ENCODE results near the gene NHERF2. TPM values are rescaled to one million over a fixed set of nuclear protein-coding genes. Genes with fewer than 3 reads are reported as not detected.

NHERF2 gene
- total and polyA plus RNA-seq, 2 experiments from 2014 or later = 12.0 to 16.5 TPM

DNA sequence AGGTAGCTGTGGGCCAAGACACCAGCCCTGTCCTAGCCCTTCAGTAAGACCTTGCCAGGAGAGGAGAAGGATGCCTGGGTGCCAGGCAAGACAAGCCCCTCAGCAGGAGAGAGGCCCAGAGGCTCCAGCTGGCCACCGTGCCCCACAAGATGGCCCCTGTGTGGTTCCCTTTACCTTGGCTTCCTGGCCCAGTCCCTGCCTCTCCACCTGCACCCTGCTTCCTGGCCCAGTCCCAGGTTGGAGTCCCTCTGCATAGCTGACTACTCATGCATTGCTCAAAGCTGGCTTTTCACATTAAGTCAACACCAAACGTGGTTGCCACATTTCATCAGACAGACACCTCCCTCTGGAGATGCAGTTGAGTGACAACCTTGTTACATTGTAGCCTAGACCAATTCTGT is 33.0 kb upstream of the NHERF2 start:
- ATAC-seq (no peak), DNase-seq (ENCODE audit: low spot score) (no peak)
- H3K27ac Mint-ChIP-seq = no peak overlapping the region
- peaks cover 12% of the 10 kb centered on the region for H3K4me1 Mint-ChIP-seq
- Histone ChIP-seq H3K4me2 (peak overlapping the region; percentile 88; the same call in 1 of the 2 replicates), H3K36me3 (ENCODE audit: insufficient read depth) (no peaks in the 10 kb centered on the region; the same call in 1 of the 2 replicates), H4K20me1 (replicated peaks; ENCODE audit: insufficient read depth) (no peaks in the 10 kb centered on the region; the same call in 1 of the 2 replicates), H3K79me2 (replicated peaks; ENCODE audit: insufficient read depth) (peaks cover 4% of the 10 kb centered on the region; the same call in 1 of the 2 replicates), H2AFZ (no peak overlapping the region), H3K27ac (ENCODE audit: low read depth) (no peak overlapping the region), H3F3A (replicated peaks; ENCODE audit: low read depth) (peaks cover 16% of the 10 kb centered on the region), H3K4me3 (0 out of 2 replicates have a peak overlapping the region, but pooled peaks have one; percentile 69), H3K4me1 (ENCODE audit: insufficient read depth) (peaks cover 7% of the 10 kb centered on the region; the same call in 1 of the 2 replicates), H3K27me3 (ENCODE audit: insufficient read depth) (peaks cover 23% of the 10 kb centered on the region), H3K9me2 (ENCODE audit: insufficient read depth) (no peaks in the 10 kb centered on the region)
- no peaks in the 10 kb centered on the region for H3K9me3 Mint-ChIP-seq
- TF ChIP-seq ZNF331 (CRISPR knock-in tag; IDR thresholded peaks at IDR 0.05; ENCODE audit: low read depth) = no peak
- TF ChIP-seq POLR2AphosphoS5 (IDR thresholded peaks at IDR 0.05; ENCODE audit: low read depth) = no peak
- TF ChIP-seq JUNB (IDR thresholded peaks at IDR 0.05; ENCODE audit: unreplicated experiment) = no peak
- no peak for TF ChIP-seq CREB1 (CRISPR knock-in tag; IDR thresholded peaks at IDR 0.05; ENCODE audit: low read depth)
- no peak for TF ChIP-seq ZNF114 (CRISPR knock-in tag; IDR thresholded peaks at IDR 0.05)
- TF ChIP-seq, protein P1, sequence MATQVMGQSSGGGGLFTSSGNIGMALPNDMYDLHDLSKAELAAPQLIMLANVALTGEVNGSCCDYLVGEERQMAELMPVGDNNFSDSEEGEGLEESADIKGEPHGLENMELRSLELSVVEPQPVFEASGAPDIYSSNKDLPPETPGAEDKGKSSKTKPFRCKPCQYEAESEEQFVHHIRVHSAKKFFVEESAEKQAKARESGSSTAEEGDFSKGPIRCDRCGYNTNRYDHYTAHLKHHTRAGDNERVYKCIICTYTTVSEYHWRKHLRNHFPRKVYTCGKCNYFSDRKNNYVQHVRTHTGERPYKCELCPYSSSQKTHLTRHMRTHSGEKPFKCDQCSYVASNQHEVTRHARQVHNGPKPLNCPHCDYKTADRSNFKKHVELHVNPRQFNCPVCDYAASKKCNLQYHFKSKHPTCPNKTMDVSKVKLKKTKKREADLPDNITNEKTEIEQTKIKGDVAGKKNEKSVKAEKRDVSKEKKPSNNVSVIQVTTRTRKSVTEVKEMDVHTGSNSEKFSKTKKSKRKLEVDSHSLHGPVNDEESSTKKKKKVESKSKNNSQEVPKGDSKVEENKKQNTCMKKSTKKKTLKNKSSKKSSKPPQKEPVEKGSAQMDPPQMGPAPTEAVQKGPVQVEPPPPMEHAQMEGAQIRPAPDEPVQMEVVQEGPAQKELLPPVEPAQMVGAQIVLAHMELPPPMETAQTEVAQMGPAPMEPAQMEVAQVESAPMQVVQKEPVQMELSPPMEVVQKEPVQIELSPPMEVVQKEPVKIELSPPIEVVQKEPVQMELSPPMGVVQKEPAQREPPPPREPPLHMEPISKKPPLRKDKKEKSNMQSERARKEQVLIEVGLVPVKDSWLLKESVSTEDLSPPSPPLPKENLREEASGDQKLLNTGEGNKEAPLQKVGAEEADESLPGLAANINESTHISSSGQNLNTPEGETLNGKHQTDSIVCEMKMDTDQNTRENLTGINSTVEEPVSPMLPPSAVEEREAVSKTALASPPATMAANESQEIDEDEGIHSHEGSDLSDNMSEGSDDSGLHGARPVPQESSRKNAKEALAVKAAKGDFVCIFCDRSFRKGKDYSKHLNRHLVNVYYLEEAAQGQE (IDR thresholded peaks at IDR 0.05; ENCODE audit: unreplicated experiment) = no peak
- TF ChIP-seq ETS1 (IDR thresholded peaks at IDR 0.05) = no peak
- no peak for TF ChIP-seq EZH2phosphoT487 (IDR thresholded peaks at IDR 0.05; ENCODE audit: unreplicated experiment)
- TF ChIP-seq STAT1 (IDR thresholded peaks at IDR 0.05; ENCODE audit: unreplicated experiment) = no peak
- TF ChIP-seq ZNF462 (CRISPR knock-in tag; IDR thresholded peaks at IDR 0.05) = no peak
- no peak for TF ChIP-seq NANOG (IDR thresholded peaks at IDR 0.05; ENCODE audit: borderline replicate concordance)
- TF ChIP-seq CTCF (conservative IDR thresholded peaks at IDR 0.05; ENCODE audit: low read depth in 2 of 2) = no peak
- peaks cover 23% of the 10 kb centered on the region for H3K27me3 Mint-ChIP-seq (ENCODE audit: insufficient read depth, low read depth, poor library complexity)
- peak overlapping the region; percentile 68 for H3K4me3 Mint-ChIP-seq
- peaks cover 16% of the 10 kb centered on the region for H3K36me3 Mint-ChIP-seq (ENCODE audit: low read depth)
